Psoas muscle (tissue), 8 donors: ENCODE measurements around the gene EFS. TPM values are rescaled to one million over a fixed set of nuclear protein-coding genes. Genes with fewer than 3 reads are reported as not detected.
A peak's percentile ranks its signal among the peaks of the same experiment; 100 is the strongest.
"Not testable (repeated sequence)": the region's sequence is repeated elsewhere in the genome, so short reads cannot be mapped to it uniquely, and the experiment has no call there.

Source experiments
- ATAC-seq, 4 donors: fragments of 200-7000 bp; cut with Tn5 transposase; one replicate each; pipeline ENCODE4 v1.9.1; 2020; ENCODE audit warnings: moderate library complexity in 3 of 4, mild to moderate bottlenecking in 2 of 4
- DNase-seq, 2 donors: peaks; one replicate each; pipeline ENCODE4 v3.0.0-alpha.2; 2020
- H3K27ac ChIP-seq: fragments of 200-600 bp; one replicate; pipeline ENCODE4 v1.8.0; 2022
- H3K27me3 ChIP-seq, 3 donors: fragments of 200-600 bp in 1 of 3; one replicate each; pipeline versions ENCODE4 v1.6.1 to v1.8.0; 2013 to 2022; ENCODE audit warnings: low read length in 2 of 3, mild to moderate bottlenecking in 2 of 3, moderate library complexity in 1 of 3; ENCODE audit not compliant: insufficient read depth in 3 of 3
- H3K36me3 ChIP-seq, 2 donors: fragments of 200-600 bp in 1 of 2; one replicate each; pipeline versions ENCODE4 v1.6.1 to v1.8.0; 2013 to 2022; ENCODE audit warnings: low read depth in 1 of 2, mild to moderate bottlenecking in 1 of 2, moderate library complexity in 1 of 2; ENCODE audit not compliant: insufficient read depth in 1 of 2
- H3K4me1 ChIP-seq: fragments of 200-600 bp; one replicate; pipeline ENCODE4 v1.8.0; 2022
- H3K4me3 ChIP-seq: fragments of 200-600 bp; one replicate; pipeline ENCODE4 v1.8.0; 2022; ENCODE audit warnings: mild to moderate bottlenecking
- H3K9me3 ChIP-seq: fragments of 200-600 bp; one replicate; pipeline ENCODE4 v1.8.0; 2022
- WGBS, 3 donors: extraction: QIAGEN DNeasy Blood & Tissue Kit; methylation state at CpG; one replicate each; pipeline versions ENCODE4 v1.1.6 to v1.1.7; 2013; 5-methylcytosine and 5-hydroxymethylcytosine counted together
- intact Hi-C, 2 donors: fragments of 100-400 bp; cut with DNase I; formaldehyde crosslinking; loops; one replicate each; pipeline versions ENCODE4 v1.11.0 to v1.14.2; 2022
- polyA plus RNA-seq, 3 donors: library from polyadenylated mRNA; stranded (reverse); fragments of 200-250 nt; gene quantifications; one replicate each; pipeline ENCODE4 v1.2.3, GENCODE V29; 2013
- total RNA-seq, 4 donors: library from RNA; stranded (reverse); fragmentation: NEBNext Ultra II Directional in 2 of 4; extraction: Animal tissue kit (Norgen Biotek cat#: 25700) in 2 of 4; gene quantifications; one replicate each; pipeline versions ENCODE4 v1.2.1 to v1.2.4, GENCODE V29; 2021 to 2023
- TF ChIP-seq, protein P1 (sequence below): fragments of 200-600 bp; IDR thresholded peaks from one replicate; pipeline ENCODE4 v1.8.0; 2022; ENCODE audit warnings: antibody characterized with exemption
- donor health status: healthy with polysubstance abuse.
- donor health status: DM: no; HTN: no; CAD: no; lungs with moderate emphysema.
- donor health status: Bipolar disorder and iron deficiency.
- donor health status: healthy.
- donor health status: DM: yes; HTN: yes; CAD: no.
- donor health status: DM: no; HTN: no; CAD: no.
- donor health status: DM: no; HTN: no; CAD: no.
- donor health status: DM: yes; HTN: yes; CAD: no.

Gene EFS
- total and polyA plus RNA-seq, 7 donors: 0.93 to 2.5 (median 1.1) TPM

DNA sequence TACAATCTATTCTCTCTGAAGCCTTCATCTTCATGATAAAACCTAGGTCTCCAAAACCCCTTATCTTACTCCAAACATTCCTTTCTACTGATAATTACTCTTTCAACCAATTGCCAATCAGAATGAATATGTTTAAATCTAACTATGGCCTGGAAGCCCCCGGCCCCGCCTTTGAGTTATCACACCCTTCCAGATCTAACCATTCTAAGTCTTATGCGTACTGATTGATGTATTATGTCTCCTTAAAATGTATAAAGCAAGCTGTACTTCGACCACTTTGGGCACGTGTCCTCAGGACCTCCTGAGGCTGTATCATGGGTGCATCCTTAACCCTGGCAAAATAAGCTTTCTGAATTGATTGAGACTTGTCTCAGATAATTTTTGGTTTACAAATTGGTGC lies 29.3 kb downstream of the EFS start:
- ATAC-seq (no peak), DNase-seq (no peak)
- no peaks in the 10 kb centered on the region for H3K4me1 ChIP-seq
- intact Hi-C loops: no loop called here
- WGBS, 3 donors: 84 to 86% (median 85%) methylated on average over 5 of the region's 5 CpGs
- H3K9me3 ChIP-seq: no peaks in the 10 kb centered on the region
- no peaks in the 10 kb centered on the region for H3K36me3 ChIP-seq
- TF ChIP-seq, protein P1, sequence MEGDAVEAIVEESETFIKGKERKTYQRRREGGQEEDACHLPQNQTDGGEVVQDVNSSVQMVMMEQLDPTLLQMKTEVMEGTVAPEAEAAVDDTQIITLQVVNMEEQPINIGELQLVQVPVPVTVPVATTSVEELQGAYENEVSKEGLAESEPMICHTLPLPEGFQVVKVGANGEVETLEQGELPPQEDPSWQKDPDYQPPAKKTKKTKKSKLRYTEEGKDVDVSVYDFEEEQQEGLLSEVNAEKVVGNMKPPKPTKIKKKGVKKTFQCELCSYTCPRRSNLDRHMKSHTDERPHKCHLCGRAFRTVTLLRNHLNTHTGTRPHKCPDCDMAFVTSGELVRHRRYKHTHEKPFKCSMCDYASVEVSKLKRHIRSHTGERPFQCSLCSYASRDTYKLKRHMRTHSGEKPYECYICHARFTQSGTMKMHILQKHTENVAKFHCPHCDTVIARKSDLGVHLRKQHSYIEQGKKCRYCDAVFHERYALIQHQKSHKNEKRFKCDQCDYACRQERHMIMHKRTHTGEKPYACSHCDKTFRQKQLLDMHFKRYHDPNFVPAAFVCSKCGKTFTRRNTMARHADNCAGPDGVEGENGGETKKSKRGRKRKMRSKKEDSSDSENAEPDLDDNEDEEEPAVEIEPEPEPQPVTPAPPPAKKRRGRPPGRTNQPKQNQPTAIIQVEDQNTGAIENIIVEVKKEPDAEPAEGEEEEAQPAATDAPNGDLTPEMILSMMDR: no peak
- H3K27me3 ChIP-seq: peaks cover 0 to 3% (median 0%) of the 10 kb centered on the region in 3 donors
- H3K4me3 ChIP-seq: no peak overlapping the region
- no peak overlapping the region for H3K27ac ChIP-seq

DNA sequence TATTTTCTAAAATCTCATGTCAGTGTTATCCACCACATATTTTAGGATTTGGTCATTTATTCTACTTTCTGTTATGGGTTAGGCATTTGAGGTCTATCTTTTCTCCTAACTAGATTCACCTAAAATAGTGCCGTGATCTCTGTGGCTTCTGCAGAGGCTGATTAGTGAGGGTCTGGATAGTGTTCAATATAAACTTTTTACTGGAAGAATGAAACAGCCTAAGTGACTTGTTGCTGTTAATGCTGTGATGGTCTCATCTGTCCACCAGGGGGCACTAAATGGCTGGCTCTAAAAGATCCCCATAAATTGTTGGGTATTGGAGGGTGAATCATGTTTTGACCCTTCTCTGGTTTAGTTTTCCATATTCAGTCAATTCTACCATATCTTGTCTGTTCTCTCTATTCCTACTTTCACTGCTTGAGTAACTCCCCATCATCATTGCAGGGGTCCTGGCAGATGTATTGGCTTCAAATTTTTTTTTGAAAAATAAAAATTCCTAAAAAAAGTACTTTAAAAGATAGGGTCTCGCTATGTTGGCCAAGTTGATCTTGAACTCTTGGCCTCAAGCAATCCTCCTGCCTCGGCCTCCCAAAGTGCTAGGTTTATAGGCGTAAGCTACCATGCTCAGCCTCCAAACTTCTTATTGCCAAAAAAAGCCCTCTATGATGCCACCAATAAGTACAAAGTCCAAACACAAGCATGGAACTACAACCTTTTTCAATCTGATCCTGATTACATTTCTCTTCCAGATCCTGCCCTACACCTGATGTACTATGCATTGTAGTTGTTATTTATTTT lies 36.8 kb downstream of the EFS start:
- Histone ChIP-seq H3K9me3 (no peaks in the 10 kb centered on the region), H3K27me3 (no peaks in the 10 kb centered on the region), H3K27ac (no peak overlapping the region), H3K36me3 (peaks cover 5 to 29% of the 10 kb centered on the region in 2 donors), H3K4me1 (peaks cover 6% of the 10 kb centered on the region), H3K4me3 (no peak overlapping the region)
- WGBS, 3 donors: 40 to 43% (median 42%) methylated on average over 4 of the region's 4 CpGs
- ATAC-seq (peak; percentile 72 to 88 (median 76)), DNase-seq (peak in 1 of 2 donors; percentile 47)
- intact Hi-C loops: loop anchor here (2.0 to 10.0 kb wide), 5 partner anchors 49 to 234 kb away; partner anchors contain the start of genes CMTM5 (in 1 of the 2), THTPA (in 1 of the 2) and ZFHX2 (in 1 of the 2)
- TF ChIP-seq, protein P1: peak; percentile 90

DNA sequence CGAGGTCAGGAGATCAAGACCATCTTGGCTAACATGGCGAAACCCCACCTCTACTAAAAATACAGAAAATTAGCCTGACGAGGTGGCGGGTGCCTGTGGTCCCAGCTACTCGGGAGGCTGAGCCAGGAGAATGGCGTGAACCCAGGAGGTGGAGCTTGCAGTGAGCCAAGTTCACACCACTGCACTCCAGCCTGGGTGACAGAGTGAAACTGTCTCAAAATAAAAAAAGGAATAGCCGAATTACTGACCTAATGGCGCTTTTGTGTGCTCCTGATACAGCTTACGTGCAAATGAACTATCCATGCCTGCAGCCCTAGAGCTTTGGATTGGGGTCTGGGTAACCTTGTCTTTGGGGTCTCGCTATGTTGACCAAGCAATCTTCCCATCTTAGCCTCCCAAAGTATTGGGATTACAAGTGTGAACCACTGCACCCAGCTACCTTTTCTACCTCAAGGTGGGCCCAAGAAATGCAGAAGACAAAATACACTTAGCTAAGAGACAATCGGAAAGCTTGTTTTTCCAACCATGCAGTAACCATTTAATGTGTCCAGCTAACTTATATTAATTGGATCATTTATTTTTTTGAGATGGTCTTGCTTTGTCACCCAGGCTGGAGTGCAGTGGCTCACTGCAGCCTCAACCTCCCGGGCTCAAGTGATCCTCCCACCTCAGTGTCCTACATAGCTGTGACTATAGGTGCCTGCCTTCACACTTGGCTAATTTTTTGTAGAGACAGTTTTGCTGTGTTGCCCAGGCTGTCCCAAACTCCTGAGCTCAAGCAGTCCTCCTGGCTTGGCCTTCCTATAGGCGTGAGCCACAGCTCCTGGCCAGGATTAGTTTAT lies 38.3 kb downstream of the EFS start:
- H3K27me3 ChIP-seq: no peaks in the 10 kb centered on the region
- peaks cover 15% of the 10 kb centered on the region for H3K4me1 ChIP-seq
- ATAC-seq (no peak), DNase-seq (no peak)
- no peaks in the 10 kb centered on the region for H3K9me3 ChIP-seq
- TF ChIP-seq, protein P1: no peak
- H3K4me3 ChIP-seq: no peak overlapping the region
- H3K27ac ChIP-seq: no peak overlapping the region
- intact Hi-C loops: loop anchor here (2.0 to 10.0 kb wide), 5 partner anchors 51 to 236 kb away; partner anchors contain the start of genes CMTM5 (in 1 of the 2), THTPA (in 1 of the 2) and ZFHX2 (in 1 of the 2)
- WGBS, 3 donors: 64 to 75% (median 70%) methylated on average over 13 of the region's 13 CpGs
- H3K36me3 ChIP-seq: peaks cover 5 to 38% of the 10 kb centered on the region in 2 donors

DNA sequence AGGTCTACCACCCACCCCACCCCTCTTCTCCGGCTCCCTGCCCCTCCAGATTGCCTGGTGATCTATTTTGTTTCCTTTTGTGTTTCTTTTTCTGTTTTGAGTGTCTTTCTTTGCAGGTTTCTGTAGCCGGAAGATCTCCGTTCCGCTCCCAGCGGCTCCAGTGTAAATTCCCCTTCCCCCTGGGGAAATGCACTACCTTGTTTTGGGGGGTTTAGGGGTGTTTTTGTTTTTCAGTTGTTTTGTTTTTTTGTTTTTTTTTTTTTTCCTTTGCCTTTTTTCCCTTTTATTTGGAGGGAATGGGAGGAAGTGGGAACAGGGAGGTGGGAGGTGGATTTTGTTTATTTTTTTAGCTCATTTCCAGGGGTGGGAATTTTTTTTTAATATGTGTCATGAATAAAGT lies 39.2 kb downstream of the EFS start:
- not testable (repeated sequence) for H3K27me3 ChIP-seq, DNase-seq, ATAC-seq, H3K9me3 ChIP-seq, H3K4me3 ChIP-seq, H3K27ac ChIP-seq
- intact Hi-C loops: loop anchor here (2.0 to 10.0 kb wide), 5 partner anchors 52 to 237 kb away; partner anchors contain the start of genes CMTM5 (in 1 of the 2), THTPA (in 1 of the 2) and ZFHX2 (in 1 of the 2)
- peaks cover 15% of the 10 kb centered on the region for H3K4me1 ChIP-seq
- H3K36me3 ChIP-seq: peaks cover 5 to 38% of the 10 kb centered on the region in 2 donors
- WGBS, 3 donors: 85 to 92% (median 87%) methylated on average over 5 of the region's 5 CpGs
